Fibroblast of lung (primary cell): Measurements from ENCODE around the gene DPYSL3. TPM values are rescaled to one million over a fixed set of nuclear protein-coding genes. Genes with fewer than 3 reads are reported as not detected.

Source experiments
- DNase-seq, 2 donors: peaks; one replicate each; pipeline versions ENCODE4 v3.0.0 to v3.0.0-alpha.2; 2010; ENCODE audit warnings: low read depth in 2 of 2
- H2AFZ ChIP-seq: 2 replicates; pipeline ENCODE4 v1.5.1; 2012; ENCODE audit warnings: low read length, control low read depth, inconsistent platforms
- H3K27ac ChIP-seq: 2 replicates; pipeline ENCODE4 v1.5.1; 2011; ENCODE audit warnings: low read length, control low read depth; ENCODE audit not compliant: insufficient read depth
- H3K27me3 ChIP-seq: 2 replicates; pipeline ENCODE4 v1.5.1; 2011; ENCODE audit warnings: mild to moderate bottlenecking, low read length; ENCODE audit not compliant: control insufficient read depth, insufficient read depth
- H3K36me3 ChIP-seq: 2 replicates; pipeline ENCODE4 v1.5.1; 2011; ENCODE audit warnings: low read length; ENCODE audit not compliant: control insufficient read depth, insufficient read depth
- H3K4me1 ChIP-seq: 2 replicates; pipeline ENCODE4 v1.5.1; 2011; ENCODE audit warnings: low read length; ENCODE audit not compliant: control insufficient read depth, insufficient read depth; ENCODE audit errors: extremely low read depth
- H3K4me2 ChIP-seq: 2 replicates; pipeline ENCODE4 v1.5.1; 2011; ENCODE audit warnings: low read length, control low read depth; ENCODE audit not compliant: insufficient read depth; ENCODE audit errors: extremely low read depth
- H3K4me3 ChIP-seq, 4 experiments: fragments of 200-600 bp in 1 of 4; sonication (generic) in 1 of 4; replicated peaks in 1 of 4; 2 replicates each; pipeline ENCODE4 v1.5.1; 2011 to 2016; ENCODE audit warnings: low read length in 4 of 4, low read depth in 3 of 4, mild to moderate bottlenecking in 3 of 4, control low read depth in 2 of 4, inconsistent platforms in 1 of 4, mixed read lengths in 1 of 4; ENCODE audit not compliant: insufficient read depth in 1 of 4; ENCODE audit errors: control extremely low read depth in 1 of 4
- H3K79me2 ChIP-seq: 2 replicates; pipeline ENCODE4 v1.5.1; 2012; ENCODE audit warnings: mild to moderate bottlenecking, low read length, inconsistent platforms; ENCODE audit not compliant: control insufficient read depth, insufficient read depth
- H3K9ac ChIP-seq: 2 replicates; pipeline ENCODE4 v1.5.1; 2011; ENCODE audit warnings: mild to moderate bottlenecking, low read length, control low read depth; ENCODE audit not compliant: insufficient read depth
- H3K9me3 ChIP-seq: 2 replicates; pipeline ENCODE4 v1.5.1; 2012; ENCODE audit warnings: low read depth, low read length; ENCODE audit not compliant: control insufficient read depth, insufficient read depth
- H4K20me1 ChIP-seq: 2 replicates; pipeline ENCODE4 v1.5.1; 2011; ENCODE audit warnings: low read length; ENCODE audit not compliant: control insufficient read depth, insufficient read depth; ENCODE audit errors: extremely low read depth
- CTCF ChIP-seq, 2 donors: IDR thresholded peaks in 1 of 2; conservative IDR thresholded peaks in 1 of 2; 1 replicate in 1 of 2; 2 replicates in 1 of 2; pipeline ENCODE4 v1.5.1; 2011 to 2012; ENCODE audit warnings: low read length in 2 of 2, control low read depth in 1 of 2, inconsistent platforms in 1 of 2, low read depth in 1 of 2, mild to moderate bottlenecking in 1 of 2
- EZH2 ChIP-seq: IDR thresholded peaks from 2 replicates; pipeline ENCODE4 v1.5.1; 2012; ENCODE audit warnings: low read length, control low read depth, mild to moderate bottlenecking; ENCODE audit errors: missing control alignments
- polyA minus RNA-seq: library from RNA; depleted of rRNA, polyadenylated mRNA; stranded (reverse); fragments of >200 nt; gene quantifications from 2 replicates; pipeline ENCODE4 v1.2.3, GENCODE V29; 2011; ENCODE audit warnings: low replicate concordance
- polyA plus RNA-seq, 2 donors: library from polyadenylated mRNA; depleted of rRNA in 1 of 2; stranded (reverse) in 1 of 2; unstranded in 1 of 2; fragments of >200 nt; gene quantifications; 2 replicates each; pipeline ENCODE4 v1.2.1, GENCODE V29; 2011 to 2012; ENCODE audit warnings: missing spikeins in 1 of 2
- total RNA-seq: library from RNA; depleted of rRNA; stranded (reverse); fragments of >200 nt; gene quantifications from 2 replicates; pipeline ENCODE4 v1.2.1, GENCODE V29; 2014

The DPYSL3 gene
- total RNA-seq: 135 and 206 TPM in 2 replicates
- 52.4 and 158 TPM in 2 replicates for polyA plus RNA-seq
- polyA plus RNA-seq (2012): 44.8 and 140 TPM in 2 replicates
- polyA minus RNA-seq: 202 and 569 TPM in 2 replicates

- peak; percentile 79 to 85 for DNase-seq
- peak within 1 kb of the TSS; percentile 91 for H3K27ac ChIP-seq
- peak within 1 kb of the TSS; percentile 87 for H3K4me2 ChIP-seq
- H3K4me3 ChIP-seq: peak within 1 kb of the TSS; percentile 76 to 89 (median 85)
- no peaks in the 10 kb centered on the region for H3K4me1 ChIP-seq
- H3K9ac ChIP-seq: peak within 1 kb of the TSS; percentile 89
- TF ChIP-seq CTCF (conservative IDR thresholded peaks at IDR 0.05 in 1 of 2, IDR thresholded peaks at IDR 0.05 in 1 of 2; ENCODE audit: low read depth in 1 of 2, low read length in 2 of 2) (peak in 1 of 2 donors; percentile 32), EZH2 (no peak)
- H2AFZ ChIP-seq: peak within 1 kb of the TSS; percentile 64
- H3K36me3 ChIP-seq: no peaks in the 10 kb centered on the region
- H3K27me3 ChIP-seq: no peaks in the 10 kb centered on the region
- no peaks in the 10 kb centered on the region for H3K9me3 ChIP-seq
- no peaks in the 10 kb centered on the region for H4K20me1 ChIP-seq
- peaks cover 39% of the 10 kb centered on the region for H3K79me2 ChIP-seq
Observed at GRCh38 chr5:147509710-147510651, at the start of gene DPYSL3. Gene DPYSL3 (minus strand): TSS chr5:147510068. CDS start chr5:147509858, 210 bp downstream.

GRCh38 chr5:147558826-147559225, 49.0 kb upstream of the DPYSL3 start:
- H3K4me3 ChIP-seq: no peak overlapping the region

More at GRCh38 chr5:147558826-147559225, 49.0 kb upstream of the DPYSL3 start:
- no peaks in the 10 kb centered on the region for H3K36me3 ChIP-seq
- no peak overlapping the region for H3K4me2 ChIP-seq
- H3K4me1 ChIP-seq: peaks cover 6% of the 10 kb centered on the region
- no peaks in the 10 kb centered on the region for H3K9me3 ChIP-seq
- DNase-seq: peak; percentile 79 to 86
- TF ChIP-seq EZH2: no peak
- peak; percentile 78 to 80 for TF ChIP-seq CTCF (conservative IDR thresholded peaks at IDR 0.05 in 1 of 2, IDR thresholded peaks at IDR 0.05 in 1 of 2; ENCODE audit: low read depth in 1 of 2, low read length in 2 of 2)
- H4K20me1 ChIP-seq: no peaks in the 10 kb centered on the region
- H3K27me3 ChIP-seq: peaks cover 2% of the 10 kb centered on the region
- no peak overlapping the region for H3K9ac ChIP-seq
- H2AFZ ChIP-seq: no peak overlapping the region
- H3K79me2 ChIP-seq: no peaks in the 10 kb centered on the region
- H3K27ac ChIP-seq: no peak overlapping the region
